GM18868 (cell line): Measurements from ENCODE around the gene GTSF1L.

Source experiments
- ATAC-seq: cut with Tn5 transposase; IDR thresholded peaks from one replicate; pipeline ENCODE4 v1.9.1; 2021; ENCODE audit warnings: mild to moderate bottlenecking, moderate library complexity; ENCODE audit not compliant: unreplicated experiment

GTSF1L gene

GRCh38 chr20:43746344-43747137 lies 19.7 kb upstream of the GTSF1L start:
- ATAC-seq = no peak

- no peak for ATAC-seq
These were observed 18.3 kb upstream of the GTSF1L start for GRCh38 chr20:43744966-43745730.

- ATAC-seq = no peak
These were observed 17.4 kb upstream of the GTSF1L start for GRCh38 chr20:43744151-43744611.

GRCh38 chr20:43740642-43741041 lies 13.8 kb upstream of the GTSF1L start:
- ATAC-seq = no peak

- ATAC-seq = no peak
These were observed 12.4 kb upstream of the GTSF1L start for GRCh38 chr20:43739148-43739749.

- no peak for ATAC-seq
These were observed 11.1 kb upstream of the GTSF1L start for GRCh38 chr20:43737925-43738324.

GRCh38 chr20:43736588-43737158 lies 9.9 kb upstream of the GTSF1L start:
- ATAC-seq = peak; percentile 87

GRCh38 chr20:43731927-43732326 lies 5.1 kb upstream of the GTSF1L start:
- ATAC-seq = no peak

- no peak for ATAC-seq
These were observed 4.7 kb upstream of the GTSF1L start for GRCh38 chr20:43731469-43731868.

- ATAC-seq = no peak
These were observed 2.0 kb upstream of the GTSF1L start for GRCh38 chr20:43728686-43729255.

GRCh38 chr20:43727980-43728590 lies 1.3 kb upstream of the GTSF1L start:
- no peak for ATAC-seq

GRCh38 chr20:43726333-43726732 lies 469 bp downstream of the GTSF1L start:
- no peak for ATAC-seq

GRCh38 chr20:43725666-43726065 lies 1.1 kb downstream of the GTSF1L start:
- ATAC-seq = no peak

GRCh38 chr20:43724383-43724782 lies 2.4 kb downstream of the GTSF1L start:
- ATAC-seq = no peak

GRCh38 chr20:43723735-43724134 lies 3.1 kb downstream of the GTSF1L start:
- no peak for ATAC-seq

GRCh38 chr20:43723186-43723585 lies 3.6 kb downstream of the GTSF1L start:
- no peak for ATAC-seq

GRCh38 chr20:43722153-43722505 lies 4.7 kb downstream of the GTSF1L start:
- no peak for ATAC-seq

GRCh38 chr20:43721429-43722152 lies 5.2 kb downstream of the GTSF1L start:
- ATAC-seq = no peak

- no peak for ATAC-seq
These were observed 5.7 kb downstream of the GTSF1L start for GRCh38 chr20:43721097-43721428.

GRCh38 chr20:43720007-43720406 lies 6.8 kb downstream of the GTSF1L start:
- ATAC-seq = no peak
